Endothelial cell of umbilical vein (primary cell): Measurements from ENCODE around the gene SCTR.

ENCODE experiments used
- EZH2 ChIP-seq: IDR thresholded peaks from 2 replicates; pipeline ENCODE4 v1.6.1; 2012; ENCODE audit warnings: borderline replicate concordance, low read depth, mild to moderate bottlenecking, moderate library complexity, low read length, inconsistent platforms; ENCODE audit not compliant: severe bottlenecking
- FOS ChIP-seq: IDR thresholded peaks from 2 replicates; pipeline ENCODE4 v1.6.1; 2011; ENCODE audit warnings: mild to moderate bottlenecking, low read length, moderate library complexity, borderline replicate concordance; ENCODE audit not compliant: insufficient read depth
- JUN ChIP-seq: IDR thresholded peaks from 2 replicates; pipeline ENCODE4 v1.6.1; 2011; ENCODE audit warnings: borderline replicate concordance, low read depth; ENCODE audit not compliant: insufficient read length, insufficient read depth
- POLR2A ChIP-seq: IDR thresholded peaks from 2 replicates; pipeline ENCODE4 v1.6.1; 2012; ENCODE audit warnings: low read depth, mild to moderate bottlenecking, control low read depth, low read length
- POLR2AphosphoS5 ChIP-seq: IDR thresholded peaks from 2 replicates; pipeline ENCODE4 v1.6.1; 2012; ENCODE audit warnings: low read depth, mild to moderate bottlenecking, control low read depth, low read length, moderate library complexity; ENCODE audit not compliant: insufficient read depth
- TF ChIP-seq, protein P1 (sequence below), 2 donors: IDR thresholded peaks; 1 replicate in 1 of 2; 2 replicates in 1 of 2; pipeline ENCODE4 v1.5.1; 2011; ENCODE audit warnings: low read length in 2 of 2, mild to moderate bottlenecking in 2 of 2, moderate library complexity in 2 of 2, control low read depth in 1 of 2, inconsistent platforms in 1 of 2, low read depth in 1 of 2; ENCODE audit not compliant: insufficient read depth in 1 of 2; ENCODE audit errors: extremely low read depth in 1 of 2
- TF ChIP-seq, protein P2 (sequence below): IDR thresholded peaks from 2 replicates; pipeline ENCODE4 v1.6.1; 2011; ENCODE audit not compliant: insufficient read depth, insufficient read length

DNA sequence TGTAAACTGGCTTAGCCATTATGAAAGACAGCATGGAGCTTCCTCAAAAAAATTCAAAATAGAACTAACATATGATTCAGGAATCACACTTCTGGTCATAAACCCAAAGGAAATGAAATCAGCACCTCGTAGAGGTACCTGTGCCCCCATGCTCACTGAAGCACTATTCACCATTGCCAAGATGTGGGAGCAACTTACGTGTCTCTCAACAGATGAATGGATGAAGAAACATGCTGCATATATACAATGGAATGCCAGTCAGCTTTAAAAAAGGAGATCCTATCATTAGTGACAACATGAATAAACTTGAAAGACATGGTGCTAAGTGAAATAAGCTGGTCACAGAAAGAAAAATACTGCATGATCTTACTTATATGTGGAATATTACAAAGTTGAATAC lies 8.2 kb downstream of the SCTR start:
- TF ChIP-seq, protein P1, sequence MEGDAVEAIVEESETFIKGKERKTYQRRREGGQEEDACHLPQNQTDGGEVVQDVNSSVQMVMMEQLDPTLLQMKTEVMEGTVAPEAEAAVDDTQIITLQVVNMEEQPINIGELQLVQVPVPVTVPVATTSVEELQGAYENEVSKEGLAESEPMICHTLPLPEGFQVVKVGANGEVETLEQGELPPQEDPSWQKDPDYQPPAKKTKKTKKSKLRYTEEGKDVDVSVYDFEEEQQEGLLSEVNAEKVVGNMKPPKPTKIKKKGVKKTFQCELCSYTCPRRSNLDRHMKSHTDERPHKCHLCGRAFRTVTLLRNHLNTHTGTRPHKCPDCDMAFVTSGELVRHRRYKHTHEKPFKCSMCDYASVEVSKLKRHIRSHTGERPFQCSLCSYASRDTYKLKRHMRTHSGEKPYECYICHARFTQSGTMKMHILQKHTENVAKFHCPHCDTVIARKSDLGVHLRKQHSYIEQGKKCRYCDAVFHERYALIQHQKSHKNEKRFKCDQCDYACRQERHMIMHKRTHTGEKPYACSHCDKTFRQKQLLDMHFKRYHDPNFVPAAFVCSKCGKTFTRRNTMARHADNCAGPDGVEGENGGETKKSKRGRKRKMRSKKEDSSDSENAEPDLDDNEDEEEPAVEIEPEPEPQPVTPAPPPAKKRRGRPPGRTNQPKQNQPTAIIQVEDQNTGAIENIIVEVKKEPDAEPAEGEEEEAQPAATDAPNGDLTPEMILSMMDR (IDR thresholded peaks at IDR 0.05; ENCODE audit: extremely low read depth in 1 of 2, insufficient read depth in 1 of 2, low read depth in 1 of 2, low read length in 2 of 2) = no peak
- TF ChIP-seq POLR2AphosphoS5 (no peak), JUN (no peak), FOS (no peak), EZH2 (no peak), POLR2A (no peak)
- TF ChIP-seq, protein P2, sequence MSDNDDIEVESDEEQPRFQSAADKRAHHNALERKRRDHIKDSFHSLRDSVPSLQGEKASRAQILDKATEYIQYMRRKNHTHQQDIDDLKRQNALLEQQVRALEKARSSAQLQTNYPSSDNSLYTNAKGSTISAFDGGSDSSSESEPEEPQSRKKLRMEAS = no peak
